GM12872 (cell line): ENCODE data around the gene RPL13.

ENCODE experiments used
- CTCF ChIP-seq: IDR thresholded peaks from 3 replicates; pipeline ENCODE4 v1.5.1; 2011; ENCODE audit warnings: low read depth, mild to moderate bottlenecking, low read length, moderate library complexity; ENCODE audit not compliant: insufficient read depth

The RPL13 gene

GRCh38 chr16:89537549-89537925 lies 22.9 kb upstream of the RPL13 start:
- no peak for TF ChIP-seq CTCF

- no peak for TF ChIP-seq CTCF
These were observed 22.2 kb upstream of the RPL13 start for GRCh38 chr16:89538286-89538685.

- TF ChIP-seq CTCF: no peak
These were observed 19.9 kb upstream of the RPL13 start for GRCh38 chr16:89540557-89540956.

GRCh38 chr16:89541792-89542191 lies 18.7 kb upstream of the RPL13 start:
- no peak for TF ChIP-seq CTCF

GRCh38 chr16:89544113-89544512 lies 16.4 kb upstream of the RPL13 start:
- TF ChIP-seq CTCF: no peak

GRCh38 chr16:89544713-89545043 lies 15.8 kb upstream of the RPL13 start:
- no peak for TF ChIP-seq CTCF

- TF ChIP-seq CTCF: no peak
These were observed 15.2 kb upstream of the RPL13 start for GRCh38 chr16:89545044-89545830.
